HepG2 (cell line): ENCODE measurements around the gene ZC3H18. TPM values are rescaled to one million over a fixed set of nuclear protein-coding genes. Genes with fewer than 3 reads are reported as not detected.

Source experiments
- GTF3A ChIP-seq: sonication (generic); formaldehyde crosslinking; conservative IDR thresholded peaks from 2 replicates; pipeline ENCODE4 v1.4.0; 2020; ENCODE audit warnings: mild to moderate bottlenecking, missing genetic modification reagents
- HNF1A ChIP-seq, 2 experiments: sonication (generic) in 1 of 2; formaldehyde crosslinking in 1 of 2; IDR thresholded peaks; 2 replicates each; pipeline versions ENCODE4 v1.4.0 to v1.6.1; 2016 to 2020; ENCODE audit warnings: borderline replicate concordance in 1 of 2, low read depth in 1 of 2, mild to moderate bottlenecking in 1 of 2, missing genetic modification reagents in 1 of 2
- KLF11 ChIP-seq: IDR thresholded peaks from 2 replicates; pipeline ENCODE4 v1.6.1; 2016; ENCODE audit warnings: missing compliant biosample characterization
- NFE2L1 ChIP-seq: sonication (generic); formaldehyde crosslinking; IDR thresholded peaks from 2 replicates; pipeline ENCODE4 v1.4.0; 2020; ENCODE audit warnings: missing genetic modification reagents, mild to moderate bottlenecking, borderline replicate concordance
- NR1H2 ChIP-seq: sonication (generic); formaldehyde crosslinking; IDR thresholded peaks from 2 replicates; pipeline ENCODE4 v1.8.1; 2022; ENCODE audit warnings: low read depth, missing genetic modification reagents, borderline replicate concordance
- PHF20 ChIP-seq: sonication (generic); formaldehyde crosslinking; IDR thresholded peaks from 2 replicates; pipeline ENCODE4 v1.5.0; 2020; ENCODE audit warnings: mild to moderate bottlenecking, missing genetic modification reagents
- PHF5A ChIP-seq: IDR thresholded peaks from one replicate; pipeline ENCODE4 v1.6.1; 2018; ENCODE audit warnings: low read depth, missing genetic modification reagents; ENCODE audit not compliant: unreplicated experiment
- PITX1 ChIP-seq: sonication (generic); formaldehyde crosslinking; IDR thresholded peaks from 2 replicates; pipeline ENCODE4 v1.5.1; 2020; ENCODE audit warnings: mild to moderate bottlenecking, missing genetic modification reagents
- PRDM4 ChIP-seq: sonication (generic); formaldehyde crosslinking; IDR thresholded peaks from 2 replicates; pipeline ENCODE4 v1.9.0; 2021; ENCODE audit warnings: missing genetic modification reagents, borderline replicate concordance
- RARA ChIP-seq: IDR thresholded peaks from 2 replicates; pipeline ENCODE4 v1.6.1; 2016; ENCODE audit warnings: missing genetic modification reagents, missing compliant biosample characterization
- THAP9 ChIP-seq: sonication (generic); formaldehyde crosslinking; IDR thresholded peaks from 2 replicates; pipeline ENCODE4; 2020; ENCODE audit warnings: missing genetic modification reagents, mild to moderate bottlenecking, borderline replicate concordance
- ZBTB14 ChIP-seq: sonication (generic); formaldehyde crosslinking; IDR thresholded peaks from 2 replicates; pipeline ENCODE4 v1.4.0; 2020; ENCODE audit warnings: missing genetic modification reagents
- ZFP36L2 ChIP-seq: sonication (generic); formaldehyde crosslinking; IDR thresholded peaks from 2 replicates; pipeline ENCODE4 v1.4.0; 2020; ENCODE audit warnings: missing genetic modification reagents
- ZNF124 ChIP-seq: sonication (generic); formaldehyde crosslinking; IDR thresholded peaks from 2 replicates; pipeline ENCODE4 v1.4.0; 2020; ENCODE audit warnings: missing genetic modification reagents
- ZNF543 ChIP-seq: sonication (generic); formaldehyde crosslinking; IDR thresholded peaks from 2 replicates; pipeline ENCODE4 v1.4.0; 2020; ENCODE audit warnings: mild to moderate bottlenecking, missing genetic modification reagents
- ZNF546 ChIP-seq: sonication (generic); formaldehyde crosslinking; conservative IDR thresholded peaks from 2 replicates; pipeline ENCODE4 v1.8.1; 2023; ENCODE audit warnings: mild to moderate bottlenecking, missing genetic modification reagents
- ZNF552 ChIP-seq: sonication (generic); formaldehyde crosslinking; IDR thresholded peaks from 2 replicates; pipeline ENCODE4 v1.9.0; 2022; ENCODE audit warnings: missing genetic modification reagents, mild to moderate bottlenecking, borderline replicate concordance
- ZSCAN30 ChIP-seq: sonication (generic); formaldehyde crosslinking; IDR thresholded peaks from 2 replicates; pipeline ENCODE4 v1.5.0; 2020; ENCODE audit warnings: mild to moderate bottlenecking, missing genetic modification reagents
- polyA plus RNA-seq, 8 experiments: library from polyadenylated mRNA; depleted of rRNA in 3 of 8; stranded (reverse) in 7 of 8; unstranded in 1 of 8; fragments of >200 nt; fragmentation: Illumina TruSeq in 4 of 8; extraction: Trizol in 4 of 8; gene quantifications; 2 replicates each; pipeline versions ENCODE4 v1.2.1 to v1.2.3, GENCODE V29; 2011 to 2016; ENCODE audit warnings: low read depth in 4 of 8, missing spikeins in 1 of 8, mixed read lengths in 1 of 8; ENCODE audit not compliant: insufficient read depth in 1 of 8
- total RNA-seq, 5 experiments: library from RNA; depleted of rRNA; stranded (reverse); fragments of >200 nt; fragmentation: Illumina TruSeq; extraction: Trizol; gene quantifications; 2 replicates each; pipeline ENCODE4 v1.2.3, GENCODE V29; 2016; ENCODE audit warnings: low read depth in 1 of 5

Gene ZC3H18
- total and polyA plus RNA-seq, 2 of the 13 experiments (the other 11 are each of a cell fraction or from before 2014, with no cell fraction given): 11.2 to 27.4 TPM

GRCh38 chr16:88651276-88651988, 81.2 kb downstream of the ZC3H18 start (continued):
- TF ChIP-seq PRDM4 (CRISPR knock-in tag): no peak
- TF ChIP-seq PHF5A: peak; percentile 98
- peak; percentile 94 for TF ChIP-seq ZNF124 (CRISPR knock-in tag)
- TF ChIP-seq ZNF552: no peak
- no peak; the same call in 1 of the 2 replicates for TF ChIP-seq HNF1A (IDR thresholded peaks at IDR 0.05; ENCODE audit: low read depth)
- peak; percentile 86; the same call in 1 of the 2 replicates for TF ChIP-seq HNF1A (CRISPR knock-in tag; IDR thresholded peaks at IDR 0.05; ENCODE audit: borderline replicate concordance)
- peak; percentile 84; the same call in 1 of the 2 replicates for TF ChIP-seq NFE2L1 (CRISPR knock-in tag)
- peak; percentile 66 for TF ChIP-seq ZNF543 (CRISPR knock-in tag)
- TF ChIP-seq ZSCAN30 (CRISPR knock-in tag): peak; percentile 87
- peak; percentile 44; the same call in 1 of the 2 replicates for TF ChIP-seq PITX1 (CRISPR knock-in tag)
- TF ChIP-seq RARA: peak; percentile 94
- no peak; the same call in 1 of the 2 replicates for TF ChIP-seq ZBTB14
- TF ChIP-seq NR1H2: no peak
- peak; percentile 66 for TF ChIP-seq PHF20 (CRISPR knock-in tag)
- TF ChIP-seq GTF3A (CRISPR knock-in tag): no peak
- TF ChIP-seq KLF11: no peak
- TF ChIP-seq ZFP36L2 (CRISPR knock-in tag): no peak
- TF ChIP-seq ZNF546: no peak; the same call in 1 of the 2 replicates
- peak; percentile 74 for TF ChIP-seq THAP9 (CRISPR knock-in tag)
